ENCODE measurements around the gene AKNAD1. TPM values are rescaled to one million over a fixed set of nuclear protein-coding genes. Genes with fewer than 3 reads are reported as not detected.

The AKNAD1 gene
- total and polyA plus RNA-seq, 10 of the 15 experiments (the other 5 are each of a cell fraction or from before 2014, with no cell fraction given): 0.05 to 0.13 (median 0.10) TPM; not detected in 7

DNA sequence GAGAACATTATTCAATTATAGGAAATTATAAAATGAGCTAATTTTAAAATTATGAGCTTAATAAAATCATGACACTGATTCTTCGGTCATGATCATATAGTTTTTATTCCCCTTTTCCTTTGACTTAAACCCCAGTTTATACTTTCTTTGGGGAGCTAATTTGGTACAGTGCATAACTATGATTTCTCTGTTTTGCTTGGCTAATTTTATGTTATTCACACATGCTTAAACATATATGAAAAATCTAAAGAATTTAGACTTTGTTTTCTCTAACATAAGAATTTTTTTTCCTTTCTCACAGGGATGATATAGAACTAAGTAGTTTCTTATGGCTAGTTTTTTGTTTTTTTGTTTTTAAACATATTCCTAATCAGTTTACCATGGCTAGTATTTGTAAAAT, 57.9 kb downstream of the AKNAD1 start (continued):
- TF ChIP-seq, protein P1, sequence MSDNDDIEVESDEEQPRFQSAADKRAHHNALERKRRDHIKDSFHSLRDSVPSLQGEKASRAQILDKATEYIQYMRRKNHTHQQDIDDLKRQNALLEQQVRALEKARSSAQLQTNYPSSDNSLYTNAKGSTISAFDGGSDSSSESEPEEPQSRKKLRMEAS (IDR thresholded peaks at IDR 0.05; ENCODE audit: low read depth, low read length): no peak
- TF ChIP-seq BHLHE40 (IDR thresholded peaks at IDR 0.05; ENCODE audit: borderline replicate concordance in 1 of 2, low read depth in 2 of 2, low read length in 1 of 2): no peak
- TF ChIP-seq ZNF217 (IDR thresholded peaks at IDR 0.05): no peak
- no peak for TF ChIP-seq EZH2 (IDR thresholded peaks at IDR 0.05; ENCODE audit: borderline replicate concordance, control insufficient read depth, low read depth, low read length)

DNA sequence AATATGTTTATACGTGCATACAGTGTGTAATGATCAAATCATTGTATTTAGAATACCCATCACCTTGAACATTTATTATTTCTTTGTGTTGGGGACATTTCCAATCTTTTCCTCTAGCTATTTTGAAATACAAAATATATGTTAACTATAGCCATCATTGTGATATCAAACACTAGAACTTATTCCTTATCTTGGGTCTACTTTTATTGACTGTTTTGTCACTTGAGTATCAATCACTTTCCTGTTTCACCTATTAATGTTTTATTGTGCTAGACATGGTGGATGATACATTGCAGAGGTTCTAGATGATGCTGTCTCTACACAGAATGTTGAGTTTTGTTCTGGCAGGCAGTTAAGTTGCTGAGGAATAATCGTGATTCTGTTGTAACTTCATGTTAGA, 64.5 kb downstream of the AKNAD1 start:
- intact Hi-C loops (cut with micrococcal nuclease; ENCODE audit: unreplicated experiment): no loop called here
- no peak for TF ChIP-seq CUX1 (IDR thresholded peaks at IDR 0.05; ENCODE audit: insufficient replicate concordance, low read depth, low read length)
- TF ChIP-seq TCF7 (IDR thresholded peaks at IDR 0.05; ENCODE audit: borderline replicate concordance): no peak
- TF ChIP-seq ZBTB4 (CRISPR knock-in tag; IDR thresholded peaks at IDR 0.05): no peak
- TF ChIP-seq BRCA1 (IDR thresholded peaks at IDR 0.05; ENCODE audit: low read depth, low read length): no peak
- TF ChIP-seq, protein P2, sequence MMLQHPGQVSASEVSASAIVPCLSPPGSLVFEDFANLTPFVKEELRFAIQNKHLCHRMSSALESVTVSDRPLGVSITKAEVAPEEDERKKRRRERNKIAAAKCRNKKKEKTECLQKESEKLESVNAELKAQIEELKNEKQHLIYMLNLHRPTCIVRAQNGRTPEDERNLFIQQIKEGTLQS (IDR thresholded peaks at IDR 0.05; ENCODE audit: borderline replicate concordance, extremely low read depth, low read depth, low read length): no peak
- no peak for TF ChIP-seq RELA (IDR thresholded peaks at IDR 0.05; ENCODE audit: borderline replicate concordance, partially characterized antibody)
- TF ChIP-seq NBN (IDR thresholded peaks at IDR 0.05): no peak
- TF ChIP-seq RCOR1 (conservative IDR thresholded peaks at IDR 0.05; ENCODE audit: low read depth, low read length): no peak
- TF ChIP-seq JUNB (IDR thresholded peaks at IDR 0.05): no peak
- TF ChIP-seq SREBF1 (IDR thresholded peaks at IDR 0.05; ENCODE audit: low read length): no peak
- no peak for TF ChIP-seq RB1 (IDR thresholded peaks at IDR 0.05; ENCODE audit: borderline replicate concordance)

More for the DNA sequence above, 64.5 kb downstream of the AKNAD1 start:
- H3K4me3 ChIP-seq: no peak overlapping the region
- DNase-seq (ENCODE audit: low read depth, low spot score) (no peak), ATAC-seq (no peak), FAIRE-seq (no peak)
- no peak overlapping the region for H3K4me2 ChIP-seq (ENCODE audit: control insufficient read depth, insufficient read depth)
- H2AFZ ChIP-seq (ENCODE audit: control insufficient read depth, low read depth, low read length): no peak overlapping the region
- ChIA-PET CTCF (no interaction called here), SMC1A (ENCODE audit: uncharacterized antibody, unreplicated experiment) (no interaction called here), POLR2A (interaction anchor here (0.6 to 0.7 kb wide), 3 partner anchors 20 to 216 kb away, joined by 3 to 7 read pairs (median 6); no protein-coding TSS in a partner anchor), RAD21 (ENCODE audit: unreplicated experiment) (no interaction called here)
- H3K36me3 ChIP-seq (ENCODE audit: control insufficient read depth in 2 of 2, insufficient read depth in 2 of 2, low read length in 1 of 2): peaks cover 0 to 3% of the 10 kb centered on the region in 2 experiments; a peak in 1 of 4 replicates
- H4K20me1 ChIP-seq (ENCODE audit: control insufficient read depth, insufficient read depth): no peaks in the 10 kb centered on the region
- no peaks in the 10 kb centered on the region for H3K27me3 ChIP-seq (replicated peaks in 1 of 2; ENCODE audit: control insufficient read depth in 2 of 2, insufficient read depth in 2 of 2, low read length in 1 of 2)
- BruUV-seq (replicated peaks): no TSS peak
- in situ Hi-C loops (cut with MboI): no loop called here
- no peak overlapping the region for H3K27ac ChIP-seq (ENCODE audit: control insufficient read depth, insufficient read depth)
- no peak overlapping the region for H3K9ac ChIP-seq (ENCODE audit: control insufficient read depth, insufficient read depth, low read length)
- 69% methylated on average over 2 of the region's 2 CpGs for WGBS (ENCODE audit: insufficient coverage, insufficient replicate concordance, low lambda C conversion rate, missing lambda C conversion rate)
- H3K9me3 ChIP-seq (replicated peaks; ENCODE audit: control insufficient read depth, insufficient read depth, low read length): peaks cover 7% of the 10 kb centered on the region; the same call in 2 of the 3 replicates
- H3K79me2 ChIP-seq (ENCODE audit: control insufficient read depth, insufficient read depth, low read length): no peaks in the 10 kb centered on the region
- no peaks in the 10 kb centered on the region for H3K4me1 ChIP-seq (ENCODE audit: control insufficient read depth, insufficient read depth, low read length)

Measured in GM12878 (cell line).